ENCODE data around the gene ZSCAN20. TPM values are rescaled to one million over a fixed set of nuclear protein-coding genes. Genes with fewer than 3 reads are reported as not detected.

ZSCAN20 gene
- total RNA-seq, 1 donor from 2014 or later: 6.9 TPM

DNA sequence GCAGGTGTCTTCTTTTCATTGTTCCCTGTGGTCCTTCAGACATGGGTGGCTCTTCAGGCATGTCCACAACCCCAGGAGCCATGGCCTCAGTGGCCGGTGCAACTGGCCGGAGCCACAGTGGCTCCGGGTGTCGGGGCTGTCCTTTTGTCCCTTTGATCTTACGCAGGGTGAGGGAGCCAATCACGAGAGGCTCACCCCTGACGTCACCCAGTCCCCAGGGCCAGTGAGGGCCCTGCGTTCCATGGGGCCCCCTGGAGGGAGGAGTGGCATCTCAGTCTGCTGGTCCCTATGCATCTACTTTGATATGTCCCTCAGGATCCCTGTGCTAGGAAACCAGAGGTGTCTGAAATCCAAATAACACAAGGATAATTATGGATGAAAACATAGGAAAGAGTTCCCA lies 29.3 kb downstream of the ZSCAN20 start:
- Histone ChIP-seq H3K4me2 (ENCODE audit: low read length) (no peak overlapping the region), H3K9me3 (ENCODE audit: insufficient read depth, low read depth, low read length) (peaks cover 9% of the 10 kb centered on the region), H3K27me3 (ENCODE audit: insufficient read depth, low read length) (no peaks in the 10 kb centered on the region), H3K27ac (ENCODE audit: low read depth, low read length) (no peak overlapping the region), H3K36me3 (ENCODE audit: insufficient read depth, low read length) (no peaks in the 10 kb centered on the region), H3K4me3 (ENCODE audit: insufficient read depth, low read depth, low read length) (no peak overlapping the region), H3K9ac (ENCODE audit: low read length) (no peak overlapping the region), H3K4me1 (ENCODE audit: insufficient read depth, low read length) (no peaks in the 10 kb centered on the region), H3K79me2 (ENCODE audit: insufficient read depth, low read length) (no peaks in the 10 kb centered on the region), H4K20me1 (ENCODE audit: insufficient read depth, low read length) (no peaks in the 10 kb centered on the region), H2AFZ (ENCODE audit: low read depth, low read length) (no peak overlapping the region)
- Mint-ChIP-seq H3K27ac (ENCODE audit: unreplicated experiment) (no peak overlapping the region), H3K27me3 (ENCODE audit: low read depth, unreplicated experiment) (no peaks in the 10 kb centered on the region), H3K9me3 (ENCODE audit: unreplicated experiment) (peaks cover 17% of the 10 kb centered on the region), H3K4me1 (ENCODE audit: low read depth, unreplicated experiment) (peaks cover 5% of the 10 kb centered on the region), H3K4me3 (ENCODE audit: unreplicated experiment) (no peak overlapping the region), H3K36me3 (ENCODE audit: low read depth, unreplicated experiment) (peaks cover 16% of the 10 kb centered on the region)
- no peak for FAIRE-seq
- DNase-seq (ENCODE audit: low read depth): no peak
- TF ChIP-seq, protein P1, sequence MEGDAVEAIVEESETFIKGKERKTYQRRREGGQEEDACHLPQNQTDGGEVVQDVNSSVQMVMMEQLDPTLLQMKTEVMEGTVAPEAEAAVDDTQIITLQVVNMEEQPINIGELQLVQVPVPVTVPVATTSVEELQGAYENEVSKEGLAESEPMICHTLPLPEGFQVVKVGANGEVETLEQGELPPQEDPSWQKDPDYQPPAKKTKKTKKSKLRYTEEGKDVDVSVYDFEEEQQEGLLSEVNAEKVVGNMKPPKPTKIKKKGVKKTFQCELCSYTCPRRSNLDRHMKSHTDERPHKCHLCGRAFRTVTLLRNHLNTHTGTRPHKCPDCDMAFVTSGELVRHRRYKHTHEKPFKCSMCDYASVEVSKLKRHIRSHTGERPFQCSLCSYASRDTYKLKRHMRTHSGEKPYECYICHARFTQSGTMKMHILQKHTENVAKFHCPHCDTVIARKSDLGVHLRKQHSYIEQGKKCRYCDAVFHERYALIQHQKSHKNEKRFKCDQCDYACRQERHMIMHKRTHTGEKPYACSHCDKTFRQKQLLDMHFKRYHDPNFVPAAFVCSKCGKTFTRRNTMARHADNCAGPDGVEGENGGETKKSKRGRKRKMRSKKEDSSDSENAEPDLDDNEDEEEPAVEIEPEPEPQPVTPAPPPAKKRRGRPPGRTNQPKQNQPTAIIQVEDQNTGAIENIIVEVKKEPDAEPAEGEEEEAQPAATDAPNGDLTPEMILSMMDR (IDR thresholded peaks at IDR 0.05; ENCODE audit: insufficient read depth, low read depth, low read length): no peak
- TF ChIP-seq EZH2 (IDR thresholded peaks at IDR 0.05; ENCODE audit: insufficient read depth, low read length): no peak

DNA sequence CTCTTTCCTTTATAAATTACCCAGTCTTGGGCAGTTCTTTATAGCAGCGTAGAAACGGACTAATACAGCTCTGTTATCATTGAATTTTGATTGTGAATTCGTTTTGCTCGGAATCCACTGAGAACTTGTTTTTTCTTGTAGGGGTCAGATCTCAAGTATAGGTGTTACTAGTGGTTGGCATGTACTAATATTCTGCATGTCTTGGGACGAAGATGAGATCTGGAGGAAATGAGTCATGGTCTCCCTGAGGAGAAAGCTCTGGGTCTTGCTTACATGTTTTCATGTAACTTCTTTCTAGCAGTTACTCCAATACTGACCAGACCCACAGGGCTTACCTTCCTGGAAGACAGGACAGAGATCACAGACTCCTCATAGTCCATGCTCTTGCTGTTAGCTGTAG lies 30.3 kb downstream of the ZSCAN20 start:
- H3K27me3 ChIP-seq (ENCODE audit: insufficient read depth, low read length): no peaks in the 10 kb centered on the region
- no peak overlapping the region for H3K27ac ChIP-seq (ENCODE audit: low read depth, low read length)
- no peaks in the 10 kb centered on the region for H3K79me2 ChIP-seq (ENCODE audit: insufficient read depth, low read length)
- Mint-ChIP-seq H3K27ac (ENCODE audit: unreplicated experiment) (no peak overlapping the region), H3K4me1 (ENCODE audit: low read depth, unreplicated experiment) (peaks cover 5% of the 10 kb centered on the region), H3K36me3 (ENCODE audit: low read depth, unreplicated experiment) (peaks cover 8% of the 10 kb centered on the region), H3K27me3 (ENCODE audit: low read depth, unreplicated experiment) (no peaks in the 10 kb centered on the region), H3K9me3 (ENCODE audit: unreplicated experiment) (peaks cover 11% of the 10 kb centered on the region), H3K4me3 (ENCODE audit: unreplicated experiment) (no peak overlapping the region)
- no peak for FAIRE-seq
- no peaks in the 10 kb centered on the region for H3K36me3 ChIP-seq (ENCODE audit: insufficient read depth, low read length)
- H3K9me3 ChIP-seq (ENCODE audit: insufficient read depth, low read depth, low read length): no peaks in the 10 kb centered on the region
- TF ChIP-seq EZH2 (IDR thresholded peaks at IDR 0.05; ENCODE audit: insufficient read depth, low read length): no peak
- TF ChIP-seq, protein P1 (IDR thresholded peaks at IDR 0.05; ENCODE audit: insufficient read depth, low read depth, low read length): no peak
- peak; percentile 26 for DNase-seq (ENCODE audit: low read depth)
- no peaks in the 10 kb centered on the region for H3K4me1 ChIP-seq (ENCODE audit: insufficient read depth, low read length)
- H3K4me3 ChIP-seq (ENCODE audit: insufficient read depth, low read depth, low read length): no peak overlapping the region
- H3K9ac ChIP-seq (ENCODE audit: low read length): no peak overlapping the region
- no peaks in the 10 kb centered on the region for H4K20me1 ChIP-seq (ENCODE audit: insufficient read depth, low read length)
- no peak overlapping the region for H3K4me2 ChIP-seq (ENCODE audit: low read length)
- H2AFZ ChIP-seq (ENCODE audit: low read depth, low read length): no peak overlapping the region

DNA sequence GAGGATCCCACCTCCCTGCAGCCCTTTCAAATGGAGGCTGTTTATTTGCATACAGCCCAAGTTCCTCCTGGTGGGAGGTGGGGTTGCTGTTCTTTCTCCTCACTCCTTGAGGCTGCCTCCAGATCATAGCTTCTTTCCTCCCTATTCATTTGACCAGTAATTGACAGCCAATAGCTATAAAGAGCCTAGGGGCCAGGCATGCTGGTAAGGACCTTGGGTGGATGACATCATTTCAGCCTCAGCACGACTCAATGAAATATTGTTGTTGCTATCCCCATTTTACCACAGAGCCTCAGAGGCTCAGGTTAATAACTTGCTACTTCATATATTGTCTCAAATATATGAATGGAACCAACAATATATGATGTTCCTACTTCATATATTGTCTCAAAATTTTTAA lies 31.1 kb downstream of the ZSCAN20 start:
- Histone ChIP-seq H4K20me1 (ENCODE audit: insufficient read depth, low read length) (no peaks in the 10 kb centered on the region), H3K79me2 (ENCODE audit: insufficient read depth, low read length) (no peaks in the 10 kb centered on the region), H3K9me3 (ENCODE audit: insufficient read depth, low read depth, low read length) (no peaks in the 10 kb centered on the region), H3K4me1 (ENCODE audit: insufficient read depth, low read length) (no peaks in the 10 kb centered on the region), H2AFZ (ENCODE audit: low read depth, low read length) (no peak overlapping the region), H3K27me3 (ENCODE audit: insufficient read depth, low read length) (no peaks in the 10 kb centered on the region), H3K4me2 (ENCODE audit: low read length) (no peak overlapping the region), H3K36me3 (ENCODE audit: insufficient read depth, low read length) (no peaks in the 10 kb centered on the region), H3K4me3 (ENCODE audit: insufficient read depth, low read depth, low read length) (no peak overlapping the region), H3K9ac (ENCODE audit: low read length) (no peak overlapping the region), H3K27ac (ENCODE audit: low read depth, low read length) (no peak overlapping the region)
- TF ChIP-seq, protein P1 (IDR thresholded peaks at IDR 0.05; ENCODE audit: insufficient read depth, low read depth, low read length): no peak
- TF ChIP-seq EZH2 (IDR thresholded peaks at IDR 0.05; ENCODE audit: insufficient read depth, low read length): no peak
- no peak overlapping the region for H3K27ac Mint-ChIP-seq (ENCODE audit: unreplicated experiment)
- H3K9me3 Mint-ChIP-seq (ENCODE audit: unreplicated experiment): peaks cover 5% of the 10 kb centered on the region
- H3K27me3 Mint-ChIP-seq (ENCODE audit: low read depth, unreplicated experiment): no peaks in the 10 kb centered on the region
- H3K36me3 Mint-ChIP-seq (ENCODE audit: low read depth, unreplicated experiment): peaks cover 3% of the 10 kb centered on the region
- DNase-seq (ENCODE audit: low read depth): no peak
- peaks cover 5% of the 10 kb centered on the region for H3K4me1 Mint-ChIP-seq (ENCODE audit: low read depth, unreplicated experiment)
- H3K4me3 Mint-ChIP-seq (ENCODE audit: unreplicated experiment): no peak overlapping the region
- FAIRE-seq: no peak

Data from astrocyte (in vitro differentiated cells and primary cell).